GM23338 (cell line): ENCODE data around the gene LMBR1.

Experiments used
- CREB1 ChIP-seq: fragments of 250-450 bp; sonication (Bioruptor Pico); IDR thresholded peaks from 2 replicates; pipeline ENCODE4 v1.5.0; 2020; ENCODE audit warnings: low read depth, mild to moderate bottlenecking, moderate library complexity
- CTCF ChIP-seq, 2 experiments: fragments of 200-600 bp in 1 of 2; sonication (generic) in 1 of 2; conservative IDR thresholded peaks; 2 replicates each; pipeline versions ENCODE4 v1.5.1 to v1.6.1; 2016 to 2017; ENCODE audit warnings: antibody characterized with exemption in 2 of 2, low read depth in 2 of 2, mild to moderate bottlenecking in 2 of 2, moderate library complexity in 1 of 2
- ETS1 ChIP-seq: IDR thresholded peaks from 2 replicates; pipeline ENCODE4 v1.6.1; 2016; ENCODE audit warnings: antibody characterized with exemption
- EZH2 ChIP-seq: fragments of 200-600 bp; sonication (generic); IDR thresholded peaks from one replicate; pipeline ENCODE4 v1.8.0; 2017; ENCODE audit warnings: antibody characterized with exemption, mild to moderate bottlenecking, low read depth; ENCODE audit not compliant: unreplicated experiment
- EZH2phosphoT487 ChIP-seq: fragments of 200-600 bp; sonication (generic); IDR thresholded peaks from one replicate; pipeline ENCODE4 v1.8.1; 2018; ENCODE audit warnings: antibody characterized with exemption; ENCODE audit not compliant: unreplicated experiment
- JUNB ChIP-seq: IDR thresholded peaks from one replicate; pipeline ENCODE4 v1.6.1; 2016; ENCODE audit warnings: antibody characterized with exemption; ENCODE audit not compliant: unreplicated experiment
- NANOG ChIP-seq: IDR thresholded peaks from 2 replicates; pipeline ENCODE4 v1.6.1; 2016; ENCODE audit warnings: antibody characterized with exemption, borderline replicate concordance
- POLR2AphosphoS5 ChIP-seq: IDR thresholded peaks from 2 replicates; pipeline ENCODE4 v1.6.1; 2016; ENCODE audit warnings: antibody characterized with exemption, low read depth
- REST ChIP-seq: IDR thresholded peaks from one replicate; pipeline ENCODE4 v1.6.1; 2018; ENCODE audit warnings: antibody characterized with exemption; ENCODE audit not compliant: unreplicated experiment
- ZNF331 ChIP-seq: fragments of 250-450 bp; sonication (Bioruptor Pico); IDR thresholded peaks from 2 replicates; pipeline ENCODE4 v1.5.0; 2020; ENCODE audit warnings: low read depth, mild to moderate bottlenecking, moderate library complexity
- ZNF462 ChIP-seq: fragments of 250-450 bp; sonication (Bioruptor Pico); IDR thresholded peaks from 2 replicates; pipeline ENCODE4 v1.5.0; 2020; ENCODE audit warnings: mild to moderate bottlenecking, moderate library complexity

- no peak for TF ChIP-seq REST
- TF ChIP-seq CTCF (conservative IDR thresholded peaks at IDR 0.05; ENCODE audit: low read depth in 2 of 2): no peak
- no peak for TF ChIP-seq EZH2phosphoT487
- TF ChIP-seq POLR2AphosphoS5: no peak
- no peak for TF ChIP-seq ZNF331 (CRISPR knock-in tag)
- no peak for TF ChIP-seq EZH2
- no peak for TF ChIP-seq CREB1 (CRISPR knock-in tag)
- TF ChIP-seq JUNB: no peak
- no peak for TF ChIP-seq ETS1
- no peak for TF ChIP-seq ZNF462 (CRISPR knock-in tag)
- TF ChIP-seq NANOG: no peak
These were observed 237.7 kb downstream of the LMBR1 start for GRCh38 chr7:156655251-156655650.
